Breast epithelium (tissue), 4 donors: ENCODE measurements around the gene TRAF3. TPM values are rescaled to one million over a fixed set of nuclear protein-coding genes. Genes with fewer than 3 reads are reported as not detected.
"Not testable (repeated sequence)": the region's sequence is repeated elsewhere in the genome, so short reads cannot be mapped to it uniquely, and the experiment has no call there.

ENCODE experiments used
- DNase-seq, 2 donors: peaks; one replicate each; pipeline ENCODE4 v3.0.0-alpha.2; 2019; ENCODE audit warnings: low spot score in 2 of 2
- H3K27ac ChIP-seq, 2 donors: fragments of 200-600 bp; sonication (generic) in 1 of 2; one replicate each; pipeline ENCODE4 v1.5.1; 2016 to 2019; ENCODE audit warnings: mild to moderate bottlenecking in 1 of 2
- H3K27me3 ChIP-seq, 2 donors: fragments of 200-600 bp; sonication (generic) in 1 of 2; one replicate each; pipeline versions ENCODE4 v1.5.1 to v1.6.0; 2017 to 2019; ENCODE audit warnings: control low read depth in 1 of 2, mild to moderate bottlenecking in 1 of 2
- H3K36me3 ChIP-seq: fragments of 200-600 bp; one replicate; pipeline ENCODE4 v1.5.1; 2019
- H3K4me1 ChIP-seq, 2 donors: fragments of 200-600 bp; sonication (generic); one replicate each; pipeline ENCODE4 v1.5.1; 2016 to 2019; ENCODE audit warnings: control low read depth in 1 of 2
- H3K4me3 ChIP-seq, 3 donors: fragments of 200-600 bp; sonication (generic); 1 replicate in 2 of 3; 2 replicates in 1 of 3; pipeline ENCODE4 v1.5.1; 2016 to 2019; ENCODE audit warnings: mild to moderate bottlenecking in 3 of 3, moderate library complexity in 2 of 3
- H3K9me3 ChIP-seq, 2 donors: fragments of 200-600 bp; sonication (generic) in 1 of 2; one replicate each; pipeline ENCODE4 v1.5.1; 2016 to 2019; ENCODE audit warnings: control low read depth in 1 of 2
- CTCF ChIP-seq, 3 donors: fragments of 450-650 bp; IDR thresholded peaks; one replicate each; pipeline ENCODE4 v1.5.1; 2016 to 2017; ENCODE audit warnings: antibody characterized with exemption in 3 of 3, mild to moderate bottlenecking in 3 of 3, moderate library complexity in 3 of 3
- POLR2A ChIP-seq: fragments of 450-650 bp; IDR thresholded peaks from one replicate; pipeline ENCODE4 v1.6.1; 2016; ENCODE audit warnings: antibody characterized with exemption, mild to moderate bottlenecking, moderate library complexity
- POLR2AphosphoS5 ChIP-seq, 3 donors: sonication (generic); formaldehyde crosslinking; IDR thresholded peaks; one replicate each; pipeline ENCODE4 v1.6.1; 2017; ENCODE audit warnings: antibody characterized with exemption in 3 of 3
- intact Hi-C: fragments of 100-400 bp; cut with DNase I; formaldehyde crosslinking; loops from one replicate; pipeline ENCODE4 v1.15.1; 2023; ENCODE audit warnings: low total_unique reads
- total RNA-seq, 3 donors: library from RNA; depleted of rRNA; stranded (reverse); fragments of >200 nt; gene quantifications; one replicate each; pipeline ENCODE4 v1.1.0, GENCODE V29; 2016

The TRAF3 gene
- total RNA-seq, 3 donors from 2014 or later = 13.1 to 15.7 (median 14.6) TPM

GRCh38 chr14:102831163-102831804 is 54.0 kb downstream of the TRAF3 start:
- no peaks in the 10 kb centered on the region for H3K36me3 ChIP-seq
- no peak for DNase-seq
- intact Hi-C loops = no loop called here
- H3K27ac ChIP-seq = no peak overlapping the region
- TF ChIP-seq POLR2AphosphoS5 (IDR thresholded peaks at IDR 0.05) (no peak), POLR2A (no peak), CTCF (IDR thresholded peaks at IDR 0.05) (no peak)
- no peaks in the 10 kb centered on the region for H3K4me1 ChIP-seq
- H3K4me3 ChIP-seq = no peak overlapping the region
- no peaks in the 10 kb centered on the region for H3K27me3 ChIP-seq
- no peaks in the 10 kb centered on the region for H3K9me3 ChIP-seq

GRCh38 chr14:102833341-102833740 is 56.1 kb downstream of the TRAF3 start:
- Histone ChIP-seq H3K4me1 (no peaks in the 10 kb centered on the region), H3K27me3 (no peaks in the 10 kb centered on the region), H3K9me3 (no peaks in the 10 kb centered on the region), H3K4me3 (no peak overlapping the region), H3K27ac (no peak overlapping the region), H3K36me3 (no peaks in the 10 kb centered on the region)
- no peak for TF ChIP-seq CTCF (IDR thresholded peaks at IDR 0.05)
- TF ChIP-seq POLR2AphosphoS5 (IDR thresholded peaks at IDR 0.05) = no peak
- TF ChIP-seq POLR2A = no peak
- DNase-seq = no peak
- intact Hi-C loops = no loop called here

GRCh38 chr14:102833991-102834390 is 56.7 kb downstream of the TRAF3 start:
- DNase-seq = no peak
- Histone ChIP-seq H3K4me1 (no peaks in the 10 kb centered on the region), H3K36me3 (no peaks in the 10 kb centered on the region), H3K4me3 (no peak overlapping the region), H3K27ac (no peak overlapping the region), H3K27me3 (no peaks in the 10 kb centered on the region), H3K9me3 (no peaks in the 10 kb centered on the region)
- intact Hi-C loops = no loop called here
- TF ChIP-seq POLR2A (no peak), POLR2AphosphoS5 (IDR thresholded peaks at IDR 0.05) (no peak), CTCF (IDR thresholded peaks at IDR 0.05) (no peak)

GRCh38 chr14:102835959-102836358 is 58.7 kb downstream of the TRAF3 start:
- no peaks in the 10 kb centered on the region for H3K9me3 ChIP-seq
- TF ChIP-seq POLR2AphosphoS5 (IDR thresholded peaks at IDR 0.05) = no peak
- TF ChIP-seq CTCF (IDR thresholded peaks at IDR 0.05) = no peak
- TF ChIP-seq POLR2A = no peak
- no peak for DNase-seq
- H3K4me3 ChIP-seq = no peak overlapping the region
- H3K4me1 ChIP-seq = no peaks in the 10 kb centered on the region
- H3K27ac ChIP-seq = no peak overlapping the region
- H3K27me3 ChIP-seq = no peaks in the 10 kb centered on the region
- intact Hi-C loops = no loop called here
- H3K36me3 ChIP-seq = no peaks in the 10 kb centered on the region

GRCh38 chr14:102837120-102837519 is 59.9 kb downstream of the TRAF3 start:
- intact Hi-C loops, H3K36me3 ChIP-seq, H3K27ac ChIP-seq, H3K4me3 ChIP-seq, H3K27me3 ChIP-seq, H3K9me3 ChIP-seq, DNase-seq, H3K4me1 ChIP-seq: not testable (repeated sequence)

- no peaks in the 10 kb centered on the region for H3K4me1 ChIP-seq
- H3K36me3 ChIP-seq = no peaks in the 10 kb centered on the region
- no peak overlapping the region for H3K4me3 ChIP-seq
- TF ChIP-seq POLR2A (no peak), POLR2AphosphoS5 (IDR thresholded peaks at IDR 0.05) (no peak), CTCF (IDR thresholded peaks at IDR 0.05) (no peak)
- H3K9me3 ChIP-seq = no peaks in the 10 kb centered on the region
- no peak for DNase-seq
- H3K27ac ChIP-seq = no peak overlapping the region
- intact Hi-C loops = no loop called here
- H3K27me3 ChIP-seq = no peaks in the 10 kb centered on the region
Measured at GRCh38 chr14:102838501-102838900, 61.3 kb downstream of the TRAF3 start.
